Activated CD4-positive, alpha-beta T cell treated with anti-CD3 and anti-CD28 coated beads, Interleukin-2, amount 50 U/mL, for 1 hour (primary cell): Measurements from ENCODE around the gene XDH.
A peak's percentile ranks its signal among the peaks of the same experiment; 100 is the strongest.

ENCODE experiments used
- DNase-seq: peaks from one replicate; pipeline ENCODE4 v3.0.0-alpha.2; 2020

XDH gene

GRCh38 chr2:31327505-31327904, 87.0 kb downstream of the XDH start:
- no peak for DNase-seq

GRCh38 chr2:31324016-31324633, 90.4 kb downstream of the XDH start:
- no peak for DNase-seq

- DNase-seq, result no peak
These were observed 92.2 kb downstream of the XDH start for GRCh38 chr2:31322371-31322770.

DNA sequence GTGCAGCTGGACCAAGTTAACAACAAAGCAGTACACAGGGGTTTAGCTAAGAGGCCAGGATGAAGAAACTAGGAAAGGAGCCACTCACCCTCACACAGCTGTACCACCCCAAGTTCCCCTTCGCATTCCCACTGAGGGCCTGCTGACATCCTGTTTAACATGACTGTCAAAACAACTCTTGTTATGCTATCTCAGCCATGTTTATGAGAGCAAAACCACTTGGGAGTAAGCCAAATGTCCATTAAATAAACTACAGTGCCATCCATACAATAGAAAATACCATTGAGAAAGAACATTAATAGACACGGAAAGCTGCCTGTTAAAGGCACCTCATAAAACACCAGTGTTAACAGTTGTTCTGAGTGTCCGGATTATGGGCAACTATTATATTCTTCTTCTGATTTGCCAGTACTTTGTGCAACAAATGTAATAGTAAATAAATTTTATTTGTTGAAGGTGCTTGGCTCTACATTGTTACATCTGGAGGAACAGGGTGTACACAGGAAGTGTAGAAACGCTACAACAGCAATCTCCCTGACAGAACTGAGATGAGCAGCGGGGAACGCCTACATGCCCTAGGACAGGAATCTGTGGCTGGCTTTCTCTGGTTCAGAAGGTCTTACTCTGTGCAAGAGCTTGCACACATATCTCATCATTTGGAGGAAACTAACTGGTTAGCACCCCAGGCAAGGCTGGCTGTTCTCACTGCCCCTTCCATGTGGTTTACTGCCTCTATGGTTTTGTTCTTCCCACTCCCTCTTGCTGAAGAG, 95.0 kb downstream of the XDH start:
- no peak for DNase-seq

DNA sequence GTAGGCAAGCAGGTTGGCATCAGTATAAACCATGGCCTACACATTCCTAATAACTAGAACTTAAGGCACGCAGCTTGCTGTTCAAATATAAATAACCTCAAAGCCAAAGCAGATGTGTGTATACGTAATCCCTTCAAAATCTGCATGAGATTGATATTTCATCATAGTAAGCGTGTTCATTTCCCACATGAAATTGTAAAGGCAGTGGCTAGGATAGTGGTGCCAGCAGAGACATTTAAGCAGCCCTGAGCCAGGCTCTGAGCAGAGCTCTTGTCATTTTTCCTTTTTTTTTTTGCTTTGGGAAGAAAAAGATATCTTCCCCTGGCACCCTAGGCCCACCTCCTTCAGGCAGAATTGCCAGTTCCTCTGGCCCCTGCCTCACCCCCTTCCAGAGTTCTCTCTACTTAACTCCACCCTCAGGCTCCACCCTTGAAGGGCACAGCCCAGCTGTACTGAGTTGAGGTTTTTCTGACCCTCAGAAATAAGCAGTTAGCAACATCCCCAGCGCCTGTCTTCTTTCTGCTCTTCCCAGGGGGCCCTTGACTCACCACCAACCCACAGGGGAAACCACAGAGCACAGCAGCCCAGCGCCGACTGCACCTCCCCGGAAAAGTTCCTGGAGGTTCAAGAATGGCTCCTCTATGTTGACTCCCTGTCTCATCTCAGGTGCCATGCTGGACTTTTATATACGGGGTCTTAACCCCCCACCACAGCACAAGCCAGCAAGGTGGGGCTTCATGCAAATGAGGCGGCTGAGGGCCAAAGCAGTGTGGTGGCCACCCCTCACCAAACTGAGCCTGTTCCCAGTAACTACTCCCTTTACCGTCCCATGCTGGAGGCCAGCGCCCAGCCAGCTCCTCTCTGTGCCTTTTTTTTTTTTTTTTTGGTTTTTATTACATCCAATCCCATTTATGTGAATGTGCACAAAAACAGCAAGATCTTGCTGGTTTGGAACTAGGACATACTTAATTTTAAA, 95.9 kb downstream of the XDH start:
- peak; percentile 1 for DNase-seq

- DNase-seq, result no peak
These were observed 97.1 kb downstream of the XDH start for GRCh38 chr2:31317396-31317795.

GRCh38 chr2:31314761-31315160, 99.8 kb downstream of the XDH start:
- no peak for DNase-seq

DNA sequence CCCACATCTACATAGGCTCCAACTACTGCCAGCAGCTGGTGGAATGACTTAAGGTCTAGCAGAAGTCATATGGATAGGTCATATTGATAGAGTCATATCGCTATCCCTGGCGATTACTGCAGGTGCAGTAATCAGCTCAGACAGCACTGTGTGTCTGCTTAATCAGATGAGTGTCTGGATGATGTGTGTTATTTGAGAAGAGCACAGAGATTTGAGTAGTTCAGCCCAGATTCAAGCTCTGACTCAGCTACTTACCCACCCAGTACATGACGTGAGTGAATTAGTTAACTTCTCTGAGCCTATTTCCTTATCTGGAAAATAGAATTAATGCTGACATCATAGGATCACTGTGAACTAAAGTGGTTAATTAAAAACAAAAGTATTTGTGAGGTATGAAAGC, 101.6 kb downstream of the XDH start:
- DNase-seq, result no peak

DNA sequence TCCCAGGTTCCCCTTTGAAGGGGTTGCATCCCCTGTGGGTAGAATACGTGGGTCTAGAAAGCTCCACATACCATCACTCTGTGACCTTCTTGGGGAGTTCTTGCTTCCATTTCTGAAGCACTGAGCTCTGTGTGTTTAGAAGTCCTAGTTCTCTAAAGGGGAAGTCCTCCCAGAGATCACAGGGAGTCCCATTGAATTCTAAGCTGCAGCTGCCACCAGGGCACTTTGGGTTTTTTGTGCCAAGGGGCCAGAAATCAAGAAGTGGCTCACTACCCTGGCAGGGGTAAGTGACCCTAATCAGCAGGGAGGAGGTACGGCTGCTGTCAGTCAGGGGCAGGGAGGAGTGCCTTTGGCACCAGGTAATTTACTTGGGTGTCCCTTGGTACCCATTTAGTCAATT, 109.7 kb downstream of the XDH start:
- no peak for DNase-seq

GRCh38 chr2:31302940-31303563, 111.5 kb downstream of the XDH start:
- no peak for DNase-seq

DNA sequence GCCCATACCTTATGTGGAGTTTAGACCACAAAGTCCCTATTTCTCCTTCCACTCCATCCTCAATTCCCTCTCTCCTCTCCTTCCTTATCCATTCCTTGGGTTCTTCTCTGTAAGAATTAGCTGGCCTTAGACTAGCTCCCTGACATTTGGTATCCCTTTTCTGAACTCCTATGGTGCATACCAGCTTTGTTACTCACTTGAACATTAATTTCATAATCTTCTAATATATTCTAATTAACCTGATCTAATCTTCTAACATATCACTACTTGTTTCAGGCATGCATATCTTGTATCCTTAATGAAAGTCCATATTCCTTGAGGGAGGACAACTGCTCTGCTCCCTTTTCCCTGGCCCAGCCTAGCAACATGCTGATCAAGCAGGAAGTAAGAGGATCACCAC, 114.2 kb downstream of the XDH start:
- no peak for DNase-seq

- DNase-seq, result no peak
These were observed 115.0 kb downstream of the XDH start for GRCh38 chr2:31299547-31299946.

DNA sequence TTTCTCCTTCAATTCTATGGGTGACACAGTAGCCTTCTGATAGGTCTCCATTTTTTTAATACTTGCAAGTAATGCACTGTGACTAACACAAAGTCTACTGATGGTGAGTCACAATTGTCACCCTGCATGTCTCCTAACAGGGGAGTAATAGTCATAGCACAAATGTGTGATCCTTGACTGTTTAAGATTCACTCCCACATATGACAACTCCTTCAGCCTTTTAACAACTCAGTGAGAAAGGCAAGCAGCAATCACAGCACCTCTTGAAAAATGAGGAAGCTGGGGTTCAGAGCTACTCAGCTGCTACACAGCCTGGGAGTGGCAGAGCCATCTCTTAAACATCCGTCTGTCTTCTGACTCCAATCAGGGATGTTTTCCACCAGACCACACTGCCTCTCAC, 116.8 kb downstream of the XDH start:
- no peak for DNase-seq

DNA sequence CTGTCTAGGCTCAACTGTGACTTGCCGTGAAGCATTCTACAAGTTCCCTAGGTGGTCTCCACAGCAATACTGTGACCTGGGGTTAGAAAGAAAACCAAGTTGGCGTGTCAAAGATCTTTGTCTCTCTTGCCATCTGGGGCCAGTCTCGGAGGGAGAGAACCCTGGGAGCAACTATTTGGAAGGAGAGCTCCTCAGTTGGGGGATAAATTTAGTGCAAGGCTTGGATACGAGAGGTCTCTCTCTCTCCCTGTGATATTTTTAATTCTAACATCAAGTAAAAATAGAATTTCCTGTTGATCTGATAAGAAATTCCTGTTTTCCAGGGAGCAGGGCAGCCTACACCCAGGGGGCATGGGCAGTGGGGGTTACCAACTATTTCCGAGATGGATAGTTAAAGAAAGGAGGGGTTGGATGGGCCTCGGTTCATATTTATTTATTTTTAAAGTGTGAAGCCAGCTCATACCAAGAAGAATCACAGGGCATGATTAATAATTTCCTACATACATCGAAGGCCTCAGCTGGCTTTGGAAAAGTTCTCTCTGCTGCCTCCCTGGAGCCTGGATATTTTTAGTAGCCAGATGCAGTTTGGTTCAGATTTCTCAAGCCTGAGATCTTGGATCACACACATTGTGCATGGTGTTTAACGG, 117.8 kb downstream of the XDH start:
- DNase-seq, result no peak

DNA sequence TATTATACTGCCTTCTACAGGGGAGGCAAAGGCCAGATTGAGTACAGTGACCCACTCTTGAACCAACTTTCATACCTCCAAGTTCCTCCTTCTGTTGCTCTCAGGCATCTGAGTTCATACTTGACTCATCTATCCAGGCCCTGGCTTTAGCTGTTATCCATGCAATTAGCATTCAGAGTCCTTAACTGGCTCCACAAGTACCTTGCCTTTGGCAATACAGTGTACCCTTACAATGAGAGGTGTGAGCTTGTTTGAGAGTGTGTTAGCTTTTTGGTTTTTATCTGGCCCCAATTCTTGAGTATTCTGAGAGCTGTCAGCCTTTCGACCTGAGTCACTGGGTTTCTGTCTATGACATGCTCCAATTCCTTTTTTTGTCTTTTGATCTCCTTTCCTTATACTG, 120.3 kb downstream of the XDH start:
- DNase-seq, result no peak

GRCh38 chr2:31287654-31288053, 126.9 kb downstream of the XDH start:
- no peak for DNase-seq

DNA sequence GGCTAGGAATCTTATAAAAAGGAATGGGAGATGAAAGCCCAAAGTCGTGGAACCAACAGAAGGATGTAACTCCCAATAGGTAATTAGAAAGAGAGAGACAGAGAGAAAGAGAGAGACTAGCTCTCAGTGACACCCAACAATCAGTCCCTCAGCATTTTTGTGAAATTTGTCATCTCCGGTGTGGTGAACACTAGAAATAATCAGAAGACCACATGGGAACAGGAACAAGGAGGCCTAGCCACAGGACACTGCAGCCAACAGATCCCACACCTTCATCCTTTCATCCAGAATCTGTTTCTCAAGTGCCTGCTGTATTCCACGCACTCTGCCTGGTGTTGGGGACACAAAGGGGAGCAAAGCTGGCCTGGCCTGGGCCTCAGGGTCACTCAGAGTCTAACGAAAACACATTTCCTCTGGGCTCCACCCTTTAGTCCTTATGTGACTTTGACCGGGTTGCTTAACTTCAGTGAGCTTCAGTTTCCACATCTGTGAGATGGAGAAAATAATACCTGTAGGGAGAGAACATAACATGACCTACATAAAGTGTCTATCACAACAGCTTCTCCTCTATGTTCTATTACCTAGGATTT, 127.5 kb downstream of the XDH start:
- no peak for DNase-seq

GRCh38 chr2:31286230-31286629, 128.3 kb downstream of the XDH start:
- DNase-seq, result no peak
